ENCODE data around the gene GNAI2. TPM values are rescaled to one million over a fixed set of nuclear protein-coding genes. Genes with fewer than 3 reads are reported as not detected.

Gene GNAI2
- total RNA-seq (2021) (156 and 201 TPM in 2 replicates), Bru-seq, nascent RNA (percentile 61 among the genes with signal in this experiment), BruChase-seq, experiment 1, labeled RNA remaining after a 2-hour chase (percentile 68 among the genes with signal in this experiment), BruChase-seq, experiment 2, labeled RNA remaining after a 6-hour chase (percentile 85 among the genes with signal in this experiment)
- long read RNA-seq, transcript GNAI2-202 (9 exons, 2,464 nt): major isoform, 175 of 223 reads
- long read RNA-seq, transcript GNAI2-203 (9 exons, 2,407 nt): minor isoform, 7 of 223 reads
- long read RNA-seq, partial matches to known transcripts: 14 of 223 reads
- long read RNA-seq, other reads (novel, unspliced or antisense): 25 of 223 reads

DNA sequence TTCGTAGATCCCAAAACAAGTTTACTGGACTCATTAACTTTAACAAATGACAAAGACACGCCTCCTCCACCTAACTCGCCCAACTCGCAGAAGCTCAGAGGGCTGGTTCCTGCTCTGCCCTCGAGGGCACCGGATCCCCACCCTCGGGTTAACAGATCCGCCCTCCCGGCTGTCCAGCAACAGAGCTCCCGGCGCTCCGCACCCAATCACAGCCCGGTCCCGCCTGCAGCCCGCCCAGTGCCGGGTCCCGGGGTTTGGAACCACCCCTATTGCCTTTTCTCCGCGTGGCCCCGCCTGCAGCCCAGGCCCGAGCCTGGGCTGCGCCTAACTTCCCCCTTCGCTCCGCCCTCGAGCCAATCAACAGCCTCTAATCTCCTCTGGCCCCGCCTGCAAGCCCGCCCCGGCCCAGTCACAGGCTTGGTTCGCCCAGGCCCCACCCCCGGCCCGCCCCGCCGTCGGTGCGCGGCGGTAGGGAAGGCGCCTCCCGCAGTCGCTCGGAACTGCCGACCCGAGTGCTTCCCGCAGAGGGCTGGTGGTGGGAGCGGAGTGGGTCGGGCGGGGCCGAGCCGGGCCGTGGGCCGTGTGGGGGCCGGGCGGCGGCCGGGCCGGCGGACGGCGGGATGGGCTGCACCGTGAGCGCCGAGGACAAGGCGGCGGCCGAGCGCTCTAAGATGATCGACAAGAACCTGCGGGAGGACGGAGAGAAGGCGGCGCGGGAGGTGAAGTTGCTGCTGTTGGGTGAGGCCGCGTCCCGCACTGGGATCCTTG lies at the start of gene GNAI2:
TSS of gene GNAI2 (plus strand) at position 489 of the 768 bp plus-strand sequence. CDS start at position 621, 132 bp downstream.
- H4K20me1 ChIP-seq (ENCODE audit: insufficient read depth): no peaks in the 10 kb centered on the region
- H2AFZ ChIP-seq: peak within 1 kb of the TSS; percentile 80
- ChIA-PET CTCF (interaction anchor here (0.6 to 1.4 kb wide), 3 partner anchors 9 to 318 kb away, joined by 3 to 7 read pairs (median 5); no protein-coding TSS in a partner anchor), POLR2A (ENCODE audit: unreplicated experiment) (interaction anchor here (0.5 to 1.0 kb wide), 9 partner anchors 11 to 109 kb away, joined by 3 to 18 read pairs (median 6); partner anchors contain the start of gene HYAL1)
- no TSS peak for BruUV-seq (replicated peaks)
- peak; percentile 91 to 99 for DNase-seq
- H3K4me3 ChIP-seq: peak within 1 kb of the TSS; percentile 66
- H3K9me2 ChIP-seq (ENCODE audit: insufficient read depth): no peaks in the 10 kb centered on the region
- peaks cover 23% of the 10 kb centered on the region for H3K79me2 ChIP-seq (ENCODE audit: low read depth)
- H3K36me3 ChIP-seq (ENCODE audit: low read depth): no peaks in the 10 kb centered on the region
- TF ChIP-seq, protein P1, sequence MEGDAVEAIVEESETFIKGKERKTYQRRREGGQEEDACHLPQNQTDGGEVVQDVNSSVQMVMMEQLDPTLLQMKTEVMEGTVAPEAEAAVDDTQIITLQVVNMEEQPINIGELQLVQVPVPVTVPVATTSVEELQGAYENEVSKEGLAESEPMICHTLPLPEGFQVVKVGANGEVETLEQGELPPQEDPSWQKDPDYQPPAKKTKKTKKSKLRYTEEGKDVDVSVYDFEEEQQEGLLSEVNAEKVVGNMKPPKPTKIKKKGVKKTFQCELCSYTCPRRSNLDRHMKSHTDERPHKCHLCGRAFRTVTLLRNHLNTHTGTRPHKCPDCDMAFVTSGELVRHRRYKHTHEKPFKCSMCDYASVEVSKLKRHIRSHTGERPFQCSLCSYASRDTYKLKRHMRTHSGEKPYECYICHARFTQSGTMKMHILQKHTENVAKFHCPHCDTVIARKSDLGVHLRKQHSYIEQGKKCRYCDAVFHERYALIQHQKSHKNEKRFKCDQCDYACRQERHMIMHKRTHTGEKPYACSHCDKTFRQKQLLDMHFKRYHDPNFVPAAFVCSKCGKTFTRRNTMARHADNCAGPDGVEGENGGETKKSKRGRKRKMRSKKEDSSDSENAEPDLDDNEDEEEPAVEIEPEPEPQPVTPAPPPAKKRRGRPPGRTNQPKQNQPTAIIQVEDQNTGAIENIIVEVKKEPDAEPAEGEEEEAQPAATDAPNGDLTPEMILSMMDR (conservative IDR thresholded peaks at IDR 0.05): no peak
- TF ChIP-seq EZH2 (IDR thresholded peaks at IDR 0.05; ENCODE audit: low read depth): no peak
- H3K27ac ChIP-seq: no peak within 1 kb of the TSS
- H3K9me3 ChIP-seq (ENCODE audit: insufficient read depth, low read depth): no peaks in the 10 kb centered on the region
- peaks cover 24% of the 10 kb centered on the region for H3K4me1 ChIP-seq (replicated peaks; ENCODE audit: insufficient read depth)
- H3F3A ChIP-seq (ENCODE audit: insufficient read depth, low read depth): no peaks in the 10 kb centered on the region; the same call in 1 of the 2 replicates
- H3K4me2 ChIP-seq: peak within 1 kb of the TSS; percentile 93
- intact Hi-C loops (cut with micrococcal nuclease; ENCODE audit: unreplicated experiment): loop anchor here (2.0 kb wide), 1 partner anchor 29 kb away; no protein-coding TSS in a partner anchor
- no peaks in the 10 kb centered on the region for H3K27me3 ChIP-seq (ENCODE audit: insufficient read depth, low read depth)

DNA sequence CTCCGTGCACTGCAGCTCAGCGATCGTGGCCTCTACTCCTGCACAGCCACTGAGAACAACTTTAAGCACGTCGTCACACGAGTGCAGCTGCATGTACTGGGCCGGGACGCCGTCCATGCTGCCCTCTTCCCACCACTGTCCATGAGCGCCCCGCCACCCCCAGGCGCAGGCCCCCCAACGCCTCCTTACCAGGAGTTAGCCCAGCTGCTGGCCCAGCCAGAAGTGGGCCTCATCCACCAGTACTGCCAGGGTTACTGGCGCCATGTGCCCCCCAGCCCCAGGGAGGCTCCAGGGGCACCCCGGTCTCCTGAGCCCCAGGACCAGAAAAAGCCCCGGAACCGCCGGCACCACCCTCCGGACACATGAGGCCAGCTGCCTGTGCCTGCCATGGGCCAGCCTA lies 48.3 kb upstream of the GNAI2 start:
- Histone ChIP-seq H3K27ac (no peak overlapping the region), H3K27me3 (ENCODE audit: insufficient read depth, low read depth) (no peaks in the 10 kb centered on the region), H3K4me2 (no peak overlapping the region), H2AFZ (no peak overlapping the region), H3K9me3 (ENCODE audit: insufficient read depth, low read depth) (no peaks in the 10 kb centered on the region), H3F3A (ENCODE audit: insufficient read depth, low read depth) (no peaks in the 10 kb centered on the region), H3K9me2 (ENCODE audit: insufficient read depth) (no peaks in the 10 kb centered on the region), H3K36me3 (ENCODE audit: low read depth) (no peaks in the 10 kb centered on the region), H4K20me1 (ENCODE audit: insufficient read depth) (no peaks in the 10 kb centered on the region), H3K4me3 (no peak overlapping the region), H3K79me2 (ENCODE audit: low read depth) (no peaks in the 10 kb centered on the region), H3K4me1 (replicated peaks; ENCODE audit: insufficient read depth) (peaks cover 16% of the 10 kb centered on the region)
- no peak for DNase-seq
- intact Hi-C loops (cut with micrococcal nuclease; ENCODE audit: unreplicated experiment): loop anchor here (10.0 kb wide), 1 partner anchor 483 kb away; no protein-coding TSS in a partner anchor
- ChIA-PET POLR2A (ENCODE audit: unreplicated experiment) (no interaction called here), CTCF (no interaction called here)
- no TSS peak for BruUV-seq (replicated peaks)
- TF ChIP-seq, protein P1 (conservative IDR thresholded peaks at IDR 0.05): no peak
- no peak for TF ChIP-seq EZH2 (IDR thresholded peaks at IDR 0.05; ENCODE audit: low read depth)

DNA sequence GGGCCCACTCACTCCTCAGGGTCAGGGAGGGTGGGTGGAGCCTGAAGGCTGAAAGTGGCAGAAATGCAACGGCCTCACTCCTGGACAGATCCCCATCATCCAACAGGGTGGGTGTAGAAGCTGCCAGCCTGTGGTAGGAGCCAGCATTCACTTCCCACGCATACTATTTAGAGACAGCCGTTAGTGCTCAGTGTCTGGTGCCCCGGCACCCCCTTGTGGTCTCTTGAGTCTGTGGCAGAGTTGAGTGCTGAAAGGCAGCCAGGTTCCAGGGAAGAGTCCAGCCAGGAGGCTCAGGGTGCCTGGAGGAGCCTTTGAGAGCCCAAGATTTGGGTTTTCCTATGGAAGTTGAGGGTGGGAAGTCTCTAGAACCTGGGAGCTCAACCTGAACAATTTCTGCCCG lies 46.7 kb upstream of the GNAI2 start:
- Histone ChIP-seq H3K36me3 (ENCODE audit: low read depth) (no peaks in the 10 kb centered on the region), H3K27ac (no peak overlapping the region), H4K20me1 (ENCODE audit: insufficient read depth) (no peaks in the 10 kb centered on the region), H3K79me2 (ENCODE audit: low read depth) (no peaks in the 10 kb centered on the region), H2AFZ (no peak overlapping the region), H3K4me1 (replicated peaks; ENCODE audit: insufficient read depth) (peaks cover 8% of the 10 kb centered on the region), H3K27me3 (ENCODE audit: insufficient read depth, low read depth) (no peaks in the 10 kb centered on the region), H3F3A (ENCODE audit: insufficient read depth, low read depth) (no peaks in the 10 kb centered on the region), H3K4me2 (no peak overlapping the region), H3K9me3 (ENCODE audit: insufficient read depth, low read depth) (no peaks in the 10 kb centered on the region), H3K4me3 (no peak overlapping the region), H3K9me2 (ENCODE audit: insufficient read depth) (no peaks in the 10 kb centered on the region)
- BruUV-seq (replicated peaks): no TSS peak
- ChIA-PET CTCF (interaction anchor here (0.6 kb wide), 1 partner anchor 39 kb away, joined by 3 read pairs; no protein-coding TSS in a partner anchor), POLR2A (ENCODE audit: unreplicated experiment) (no interaction called here)
- DNase-seq: peak; percentile 41 to 77
- no peak for TF ChIP-seq EZH2 (IDR thresholded peaks at IDR 0.05; ENCODE audit: low read depth)
- TF ChIP-seq, protein P1 (conservative IDR thresholded peaks at IDR 0.05): peak; percentile 77
- intact Hi-C loops (cut with micrococcal nuclease; ENCODE audit: unreplicated experiment): loop anchor here (1.0 to 10.0 kb wide), 3 partner anchors 35 to 484 kb away; no protein-coding TSS in a partner anchor

All from PC-9 (cell line).